ENCODE measurements around the gene SULF2. TPM values are rescaled to one million over a fixed set of nuclear protein-coding genes. Genes with fewer than 3 reads are reported as not detected.

SULF2 gene
- total RNA-seq, 1 donor from 2014 or later, result 94.5 TPM

DNA sequence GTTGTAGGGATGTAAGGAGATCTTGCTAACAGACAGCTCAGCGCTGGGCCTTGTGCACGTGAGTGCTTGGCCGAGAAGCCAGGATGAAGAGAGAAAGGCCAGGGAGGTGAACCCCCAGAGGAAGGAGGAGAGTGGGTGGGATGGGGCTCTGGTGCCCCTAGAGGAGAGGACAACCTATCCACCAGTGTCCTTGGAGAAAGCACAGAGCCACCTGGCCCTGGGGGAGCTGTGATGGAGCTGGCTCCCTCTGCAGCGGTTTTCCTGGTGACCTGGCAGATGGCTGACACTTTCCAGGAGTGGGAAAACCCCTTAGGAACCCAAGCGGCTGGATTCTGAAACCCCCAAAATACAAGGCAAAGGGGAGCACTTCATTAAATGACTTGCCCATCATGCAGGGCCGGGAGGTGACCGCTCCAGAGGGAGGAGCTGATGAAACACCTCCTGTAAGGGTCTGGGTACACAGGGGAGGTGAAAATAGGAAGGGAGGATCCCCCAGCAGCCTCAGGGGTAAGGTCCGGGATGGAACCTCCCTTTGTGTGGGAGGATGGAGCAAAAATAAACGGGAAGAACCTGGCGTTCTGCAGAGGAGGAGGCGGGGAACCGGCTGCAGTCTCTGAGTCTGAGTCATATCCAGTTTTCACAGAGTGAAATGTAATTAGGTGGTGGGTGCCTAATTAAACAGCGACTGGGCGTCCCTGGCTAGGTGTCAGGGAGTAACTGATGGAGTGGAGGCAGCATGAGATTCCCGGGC is 80.4 kb downstream of the SULF2 start:
- H3K36me3 Mint-ChIP-seq (ENCODE audit: insufficient read depth), result peaks cover 19% of the 10 kb centered on the region
- H3K9me3 Mint-ChIP-seq (ENCODE audit: low read depth), result no peaks in the 10 kb centered on the region
- H3K4me3 Mint-ChIP-seq (ENCODE audit: low read depth), result no peak overlapping the region
- no peak overlapping the region for H3K27ac Mint-ChIP-seq
- DNase-seq (ENCODE audit: low spot score, unreplicated experiment), result no peak
- H3K4me1 Mint-ChIP-seq (ENCODE audit: low read depth), result peaks cover 1% of the 10 kb centered on the region
- TF ChIP-seq, protein P1, sequence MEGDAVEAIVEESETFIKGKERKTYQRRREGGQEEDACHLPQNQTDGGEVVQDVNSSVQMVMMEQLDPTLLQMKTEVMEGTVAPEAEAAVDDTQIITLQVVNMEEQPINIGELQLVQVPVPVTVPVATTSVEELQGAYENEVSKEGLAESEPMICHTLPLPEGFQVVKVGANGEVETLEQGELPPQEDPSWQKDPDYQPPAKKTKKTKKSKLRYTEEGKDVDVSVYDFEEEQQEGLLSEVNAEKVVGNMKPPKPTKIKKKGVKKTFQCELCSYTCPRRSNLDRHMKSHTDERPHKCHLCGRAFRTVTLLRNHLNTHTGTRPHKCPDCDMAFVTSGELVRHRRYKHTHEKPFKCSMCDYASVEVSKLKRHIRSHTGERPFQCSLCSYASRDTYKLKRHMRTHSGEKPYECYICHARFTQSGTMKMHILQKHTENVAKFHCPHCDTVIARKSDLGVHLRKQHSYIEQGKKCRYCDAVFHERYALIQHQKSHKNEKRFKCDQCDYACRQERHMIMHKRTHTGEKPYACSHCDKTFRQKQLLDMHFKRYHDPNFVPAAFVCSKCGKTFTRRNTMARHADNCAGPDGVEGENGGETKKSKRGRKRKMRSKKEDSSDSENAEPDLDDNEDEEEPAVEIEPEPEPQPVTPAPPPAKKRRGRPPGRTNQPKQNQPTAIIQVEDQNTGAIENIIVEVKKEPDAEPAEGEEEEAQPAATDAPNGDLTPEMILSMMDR (IDR thresholded peaks at IDR 0.05; ENCODE audit: unreplicated experiment), result no peak
- H3K27me3 Mint-ChIP-seq, result no peaks in the 10 kb centered on the region

DNA sequence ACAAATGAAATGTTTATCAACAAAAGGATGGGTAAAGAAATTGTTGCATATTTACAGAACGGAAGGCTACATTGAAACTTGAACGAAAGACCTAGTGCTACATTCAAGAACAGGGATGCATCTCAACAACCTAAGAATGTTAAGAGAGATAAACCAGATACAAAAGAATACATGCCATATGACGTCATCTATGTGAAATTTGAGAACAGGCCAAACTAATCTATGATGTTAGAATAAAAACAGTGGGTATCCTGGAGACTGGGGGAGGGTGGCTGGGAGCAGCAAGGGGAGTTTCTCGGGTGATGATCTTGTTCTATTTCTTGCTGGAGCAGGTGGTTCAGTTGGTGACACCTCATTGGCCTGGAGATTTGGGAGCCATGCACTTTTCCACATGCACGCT is 81.5 kb downstream of the SULF2 start:
- Mint-ChIP-seq H3K4me3 (ENCODE audit: low read depth) (no peak overlapping the region), H3K27ac (no peak overlapping the region), H3K4me1 (ENCODE audit: low read depth) (peaks cover 1% of the 10 kb centered on the region), H3K27me3 (no peaks in the 10 kb centered on the region), H3K9me3 (ENCODE audit: low read depth) (no peaks in the 10 kb centered on the region), H3K36me3 (ENCODE audit: insufficient read depth) (peaks cover 16% of the 10 kb centered on the region)
- TF ChIP-seq, protein P1 (IDR thresholded peaks at IDR 0.05; ENCODE audit: unreplicated experiment), result no peak
- DNase-seq (ENCODE audit: low spot score, unreplicated experiment), result no peak

DNA sequence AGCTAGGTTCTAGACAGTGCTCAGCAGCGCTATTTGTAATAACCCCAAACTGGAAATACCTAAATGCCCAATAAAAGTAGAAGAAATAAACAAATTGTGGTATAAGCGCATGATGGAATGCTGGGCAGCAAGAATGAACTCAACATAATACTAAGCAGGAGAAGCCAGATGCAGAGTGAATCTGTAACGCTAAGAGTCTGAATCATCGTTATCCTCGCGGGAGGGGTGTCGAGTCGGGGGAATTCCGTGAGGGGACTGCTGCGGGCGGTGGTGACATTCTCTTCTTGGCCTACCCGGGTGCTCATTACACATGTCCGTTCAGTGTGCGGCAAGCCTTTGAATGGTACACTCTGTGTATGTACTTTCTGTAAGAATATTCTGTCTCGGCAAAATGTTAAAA is 83.7 kb downstream of the SULF2 start:
- Mint-ChIP-seq H3K9me3 (ENCODE audit: low read depth) (no peaks in the 10 kb centered on the region), H3K4me1 (ENCODE audit: low read depth) (peaks cover 1% of the 10 kb centered on the region), H3K4me3 (ENCODE audit: low read depth) (no peak overlapping the region), H3K27me3 (no peaks in the 10 kb centered on the region), H3K27ac (no peak overlapping the region), H3K36me3 (ENCODE audit: insufficient read depth) (peaks cover 14% of the 10 kb centered on the region)
- TF ChIP-seq, protein P1 (IDR thresholded peaks at IDR 0.05; ENCODE audit: unreplicated experiment), result no peak
- no peak for DNase-seq (ENCODE audit: low spot score, unreplicated experiment)

DNA sequence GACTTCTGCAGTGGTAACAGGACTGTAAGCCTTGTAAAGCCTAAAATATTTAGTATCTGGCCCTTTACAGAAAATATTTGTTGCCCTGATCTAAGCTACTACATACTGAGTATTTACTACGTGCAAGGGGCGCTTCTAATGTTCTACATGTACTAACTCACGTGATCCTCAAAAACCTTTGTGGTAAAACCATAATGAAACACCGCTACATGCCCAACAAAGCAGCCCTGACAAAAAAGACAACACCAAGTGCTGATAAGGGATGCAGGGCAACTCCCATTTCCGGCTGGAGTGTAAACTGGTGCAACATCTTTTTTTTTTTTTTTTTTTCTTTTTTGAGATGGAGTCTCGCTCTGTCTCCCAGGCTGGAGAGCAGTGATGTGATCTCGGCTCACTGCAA is 85.0 kb downstream of the SULF2 start:
- TF ChIP-seq, protein P1 (IDR thresholded peaks at IDR 0.05; ENCODE audit: unreplicated experiment), result no peak
- H3K4me1 Mint-ChIP-seq (ENCODE audit: low read depth), result peaks cover 1% of the 10 kb centered on the region
- H3K36me3 Mint-ChIP-seq (ENCODE audit: insufficient read depth), result peaks cover 13% of the 10 kb centered on the region
- H3K27ac Mint-ChIP-seq, result no peak overlapping the region
- no peaks in the 10 kb centered on the region for H3K27me3 Mint-ChIP-seq
- no peaks in the 10 kb centered on the region for H3K9me3 Mint-ChIP-seq (ENCODE audit: low read depth)
- H3K4me3 Mint-ChIP-seq (ENCODE audit: low read depth), result no peak overlapping the region
- no peak for DNase-seq (ENCODE audit: low spot score, unreplicated experiment)

DNA sequence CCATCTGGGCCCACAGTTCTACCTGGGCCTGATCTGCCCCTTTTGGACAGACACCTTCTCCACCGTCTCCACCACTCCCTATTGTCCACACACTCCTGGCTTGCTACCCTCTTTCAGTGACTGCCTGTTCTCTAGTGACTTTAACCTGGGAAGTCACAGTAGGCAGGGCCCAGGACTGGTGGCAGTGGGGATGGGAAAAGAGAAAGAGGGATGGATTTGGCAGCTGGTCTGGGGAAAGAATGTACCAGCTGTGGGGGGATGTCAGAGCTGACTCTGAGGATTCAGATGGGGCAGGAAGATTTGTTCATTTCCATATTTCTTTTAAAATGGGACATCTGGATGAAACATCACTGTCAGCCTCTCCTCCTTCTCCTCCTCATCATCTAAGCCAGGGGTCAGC is 85.5 kb downstream of the SULF2 start:
- DNase-seq (ENCODE audit: low spot score, unreplicated experiment), result no peak
- Mint-ChIP-seq H3K4me3 (ENCODE audit: low read depth) (no peak overlapping the region), H3K9me3 (ENCODE audit: low read depth) (no peaks in the 10 kb centered on the region), H3K36me3 (ENCODE audit: insufficient read depth) (peaks cover 13% of the 10 kb centered on the region), H3K27me3 (no peaks in the 10 kb centered on the region), H3K27ac (no peak overlapping the region), H3K4me1 (ENCODE audit: low read depth) (peaks cover 1% of the 10 kb centered on the region)
- TF ChIP-seq, protein P1 (IDR thresholded peaks at IDR 0.05; ENCODE audit: unreplicated experiment), result no peak
